Measurements from ENCODE around the gene TMEM200A.
A peak's percentile ranks its signal among the peaks of the same experiment; 100 is the strongest.

The TMEM200A gene

DNA sequence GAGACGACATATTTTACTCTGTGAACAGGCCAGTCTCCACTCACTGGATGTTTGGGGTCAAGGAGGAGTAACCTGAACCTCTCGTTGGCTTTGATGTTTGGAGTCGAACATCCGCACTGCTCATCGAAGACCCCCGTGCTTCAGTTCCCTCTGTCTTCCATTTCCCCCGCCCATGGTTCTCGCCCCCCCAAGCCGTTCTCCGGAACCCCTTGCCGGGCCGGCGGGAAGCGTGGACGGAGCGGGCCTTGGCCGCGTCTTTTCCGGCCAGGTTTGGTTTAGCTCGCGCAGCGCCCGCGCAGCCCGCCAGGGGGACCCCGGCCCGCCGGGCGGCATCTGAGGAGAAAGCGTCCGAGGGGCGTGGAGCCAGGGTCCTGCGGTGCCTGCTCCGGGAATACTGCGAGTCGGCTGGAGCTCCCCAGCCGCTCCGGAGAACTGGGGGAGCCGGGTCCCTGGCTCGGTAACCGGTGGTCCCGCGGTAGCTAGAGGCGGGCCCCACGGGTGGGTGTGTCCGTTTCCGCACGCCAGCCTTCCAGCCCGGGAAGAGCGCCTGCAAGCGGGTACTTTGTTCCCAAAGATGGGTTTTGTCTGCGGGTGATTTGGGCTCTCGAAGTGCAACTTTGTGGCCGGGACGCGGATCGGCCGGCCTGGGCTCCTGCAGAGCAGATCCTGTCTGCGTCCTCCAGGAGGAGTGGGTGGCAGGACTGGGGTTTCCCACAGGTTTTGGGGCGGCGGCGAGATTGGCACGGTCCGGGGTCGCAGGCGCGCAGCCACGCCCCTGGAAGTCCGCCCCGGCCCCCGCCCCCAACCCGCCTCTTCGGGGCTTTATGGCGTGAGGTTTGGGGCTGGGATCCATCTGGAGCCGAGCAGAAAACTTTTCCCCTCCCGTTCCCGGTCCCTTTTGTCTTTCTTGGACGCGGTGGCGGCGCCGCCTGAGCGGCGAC lies at the start of gene TMEM200A:
TMEM200A (plus strand) TSS at position 852 of the 941 bp plus-strand sequence. CDS start 74,406 bp downstream, outside the sequence.
- DNase-seq (ENCODE audit: low spot score) (peak; percentile 59), ATAC-seq (ENCODE audit: low read depth) (peak; percentile 62)
- TF ChIP-seq, protein P1, sequence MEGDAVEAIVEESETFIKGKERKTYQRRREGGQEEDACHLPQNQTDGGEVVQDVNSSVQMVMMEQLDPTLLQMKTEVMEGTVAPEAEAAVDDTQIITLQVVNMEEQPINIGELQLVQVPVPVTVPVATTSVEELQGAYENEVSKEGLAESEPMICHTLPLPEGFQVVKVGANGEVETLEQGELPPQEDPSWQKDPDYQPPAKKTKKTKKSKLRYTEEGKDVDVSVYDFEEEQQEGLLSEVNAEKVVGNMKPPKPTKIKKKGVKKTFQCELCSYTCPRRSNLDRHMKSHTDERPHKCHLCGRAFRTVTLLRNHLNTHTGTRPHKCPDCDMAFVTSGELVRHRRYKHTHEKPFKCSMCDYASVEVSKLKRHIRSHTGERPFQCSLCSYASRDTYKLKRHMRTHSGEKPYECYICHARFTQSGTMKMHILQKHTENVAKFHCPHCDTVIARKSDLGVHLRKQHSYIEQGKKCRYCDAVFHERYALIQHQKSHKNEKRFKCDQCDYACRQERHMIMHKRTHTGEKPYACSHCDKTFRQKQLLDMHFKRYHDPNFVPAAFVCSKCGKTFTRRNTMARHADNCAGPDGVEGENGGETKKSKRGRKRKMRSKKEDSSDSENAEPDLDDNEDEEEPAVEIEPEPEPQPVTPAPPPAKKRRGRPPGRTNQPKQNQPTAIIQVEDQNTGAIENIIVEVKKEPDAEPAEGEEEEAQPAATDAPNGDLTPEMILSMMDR (IDR thresholded peaks at IDR 0.05; ENCODE audit: poor library complexity, severe bottlenecking), result peak; percentile 73
- Histone ChIP-seq H3K4me3 (ENCODE audit: severe bottlenecking) (peak within 1 kb of the TSS; percentile 46), H3K27ac (ENCODE audit: poor library complexity, severe bottlenecking) (no peak within 1 kb of the TSS), H3K27me3 (ENCODE audit: insufficient read depth, poor library complexity, severe bottlenecking) (peaks cover 18% of the 10 kb centered on the region), H3K36me3 (ENCODE audit: low read depth) (no peaks in the 10 kb centered on the region), H3K9me3 (ENCODE audit: severe bottlenecking) (no peaks in the 10 kb centered on the region), H3K4me1 (ENCODE audit: insufficient read depth, poor library complexity, severe bottlenecking) (no peaks in the 10 kb centered on the region)

GRCh38 chr6:130320908-130321307 lies 44.9 kb upstream of the TMEM200A start:
- Histone ChIP-seq H3K9me3 (ENCODE audit: severe bottlenecking) (no peaks in the 10 kb centered on the region), H3K4me1 (ENCODE audit: insufficient read depth, poor library complexity, severe bottlenecking) (no peaks in the 10 kb centered on the region), H3K27ac (ENCODE audit: poor library complexity, severe bottlenecking) (no peak overlapping the region), H3K27me3 (ENCODE audit: insufficient read depth, poor library complexity, severe bottlenecking) (no peaks in the 10 kb centered on the region), H3K36me3 (ENCODE audit: low read depth) (no peaks in the 10 kb centered on the region), H3K4me3 (ENCODE audit: severe bottlenecking) (no peak overlapping the region)
- ATAC-seq (ENCODE audit: low read depth) (0 out of 3 replicates have a peak, but pooled peaks have one; percentile 19), DNase-seq (ENCODE audit: low spot score) (no peak)
- TF ChIP-seq, protein P1 (IDR thresholded peaks at IDR 0.05; ENCODE audit: poor library complexity, severe bottlenecking), result no peak

- TF ChIP-seq, protein P1 (IDR thresholded peaks at IDR 0.05; ENCODE audit: poor library complexity, severe bottlenecking), result peak; percentile 93
- ATAC-seq (ENCODE audit: low read depth) (peak; percentile 60; the same call in 1 of the 3 replicates), DNase-seq (ENCODE audit: low spot score) (no peak)
- H3K27me3 ChIP-seq (ENCODE audit: insufficient read depth, poor library complexity, severe bottlenecking), result no peaks in the 10 kb centered on the region
- H3K9me3 ChIP-seq (ENCODE audit: severe bottlenecking), result no peaks in the 10 kb centered on the region
- H3K4me3 ChIP-seq (ENCODE audit: severe bottlenecking), result no peak overlapping the region
- no peaks in the 10 kb centered on the region for H3K4me1 ChIP-seq (ENCODE audit: insufficient read depth, poor library complexity, severe bottlenecking)
- no peak overlapping the region for H3K27ac ChIP-seq (ENCODE audit: poor library complexity, severe bottlenecking)
- H3K36me3 ChIP-seq (ENCODE audit: low read depth), result no peaks in the 10 kb centered on the region
These were observed 43.0 kb upstream of the TMEM200A start for GRCh38 chr6:130322673-130323268.

- Histone ChIP-seq H3K4me1 (ENCODE audit: insufficient read depth, poor library complexity, severe bottlenecking) (no peaks in the 10 kb centered on the region), H3K27ac (ENCODE audit: poor library complexity, severe bottlenecking) (no peak overlapping the region), H3K27me3 (ENCODE audit: insufficient read depth, poor library complexity, severe bottlenecking) (no peaks in the 10 kb centered on the region), H3K9me3 (ENCODE audit: severe bottlenecking) (no peaks in the 10 kb centered on the region), H3K36me3 (ENCODE audit: low read depth) (no peaks in the 10 kb centered on the region), H3K4me3 (ENCODE audit: severe bottlenecking) (no peak overlapping the region)
- ATAC-seq (ENCODE audit: low read depth) (no peak), DNase-seq (ENCODE audit: low spot score) (no peak)
- TF ChIP-seq, protein P1 (IDR thresholded peaks at IDR 0.05; ENCODE audit: poor library complexity, severe bottlenecking), result no peak
These were observed 41.2 kb upstream of the TMEM200A start for GRCh38 chr6:130324657-130325056.
